AG09319 (cell line): ENCODE measurements around the gene PFKFB3.

Source experiments
- DNase-seq: peaks from one replicate; pipeline ENCODE4 v3.0.0-alpha.2; 2010; ENCODE audit warnings: low read depth; ENCODE audit errors: extremely low read depth
- TF ChIP-seq, protein P1 (sequence below): IDR thresholded peaks from 2 replicates; pipeline ENCODE4 v1.5.1; 2011; ENCODE audit warnings: low read depth, mild to moderate bottlenecking, inconsistent platforms, low read length, moderate library complexity

Gene PFKFB3

DNA sequence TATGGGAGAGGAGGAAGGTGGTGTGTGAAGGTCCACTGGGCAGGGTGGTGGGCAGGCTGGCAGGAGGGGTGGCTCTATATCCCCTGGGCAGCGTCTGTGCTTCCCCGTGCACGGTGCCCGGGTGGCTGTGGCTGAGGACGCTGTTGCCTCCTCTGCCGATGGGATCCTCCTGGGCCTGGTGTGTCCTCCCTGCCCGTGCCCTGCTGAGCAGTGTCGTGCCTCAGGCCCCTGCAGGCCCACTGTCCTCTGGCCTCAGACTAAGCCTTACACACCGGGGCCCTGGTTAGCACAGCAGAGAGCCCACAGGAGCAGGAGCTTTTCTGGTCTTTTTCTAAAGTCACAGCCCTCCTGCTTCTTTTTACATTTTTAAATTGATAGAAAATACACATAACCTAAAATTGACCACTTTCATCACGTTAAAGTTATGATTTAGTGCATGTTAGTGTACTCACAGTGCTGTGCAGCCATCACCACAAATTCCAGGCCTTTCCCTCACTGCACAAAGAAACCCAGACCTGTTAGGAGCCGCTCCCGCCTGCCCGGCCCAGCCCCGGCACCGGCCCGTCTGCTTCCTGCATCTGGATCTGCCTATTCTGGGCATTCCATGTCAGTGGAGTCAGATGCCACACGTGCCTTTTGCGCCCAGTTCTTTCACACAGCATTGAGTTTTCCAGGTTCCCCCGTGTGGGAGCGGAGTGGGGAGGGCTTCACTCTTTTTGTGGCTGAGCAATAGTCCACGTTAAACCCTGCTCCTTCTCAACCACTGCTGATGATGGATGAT is 19.4 kb downstream of the PFKFB3 start:
- no peak for DNase-seq
- TF ChIP-seq, protein P1, sequence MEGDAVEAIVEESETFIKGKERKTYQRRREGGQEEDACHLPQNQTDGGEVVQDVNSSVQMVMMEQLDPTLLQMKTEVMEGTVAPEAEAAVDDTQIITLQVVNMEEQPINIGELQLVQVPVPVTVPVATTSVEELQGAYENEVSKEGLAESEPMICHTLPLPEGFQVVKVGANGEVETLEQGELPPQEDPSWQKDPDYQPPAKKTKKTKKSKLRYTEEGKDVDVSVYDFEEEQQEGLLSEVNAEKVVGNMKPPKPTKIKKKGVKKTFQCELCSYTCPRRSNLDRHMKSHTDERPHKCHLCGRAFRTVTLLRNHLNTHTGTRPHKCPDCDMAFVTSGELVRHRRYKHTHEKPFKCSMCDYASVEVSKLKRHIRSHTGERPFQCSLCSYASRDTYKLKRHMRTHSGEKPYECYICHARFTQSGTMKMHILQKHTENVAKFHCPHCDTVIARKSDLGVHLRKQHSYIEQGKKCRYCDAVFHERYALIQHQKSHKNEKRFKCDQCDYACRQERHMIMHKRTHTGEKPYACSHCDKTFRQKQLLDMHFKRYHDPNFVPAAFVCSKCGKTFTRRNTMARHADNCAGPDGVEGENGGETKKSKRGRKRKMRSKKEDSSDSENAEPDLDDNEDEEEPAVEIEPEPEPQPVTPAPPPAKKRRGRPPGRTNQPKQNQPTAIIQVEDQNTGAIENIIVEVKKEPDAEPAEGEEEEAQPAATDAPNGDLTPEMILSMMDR: no peak

DNA sequence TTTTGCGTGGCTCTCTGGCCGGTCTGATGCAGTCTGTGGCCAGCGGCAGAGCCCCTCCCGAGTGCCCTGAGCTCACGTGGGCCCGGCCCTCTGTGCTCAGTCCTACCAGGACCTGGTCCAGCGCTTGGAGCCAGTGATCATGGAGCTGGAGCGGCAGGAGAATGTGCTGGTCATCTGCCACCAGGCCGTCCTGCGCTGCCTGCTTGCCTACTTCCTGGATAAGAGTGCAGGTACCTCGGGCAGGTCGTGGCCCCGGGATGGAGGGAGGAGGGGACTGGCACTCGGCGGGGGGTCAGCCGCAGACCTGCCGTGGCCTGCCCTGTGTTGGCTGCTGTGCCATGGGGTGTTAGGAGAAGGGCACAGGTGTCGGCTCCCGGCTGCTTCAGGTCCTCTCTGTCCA is 20.0 kb downstream of the PFKFB3 start:
- no peak for DNase-seq
- TF ChIP-seq, protein P1: no peak

DNA sequence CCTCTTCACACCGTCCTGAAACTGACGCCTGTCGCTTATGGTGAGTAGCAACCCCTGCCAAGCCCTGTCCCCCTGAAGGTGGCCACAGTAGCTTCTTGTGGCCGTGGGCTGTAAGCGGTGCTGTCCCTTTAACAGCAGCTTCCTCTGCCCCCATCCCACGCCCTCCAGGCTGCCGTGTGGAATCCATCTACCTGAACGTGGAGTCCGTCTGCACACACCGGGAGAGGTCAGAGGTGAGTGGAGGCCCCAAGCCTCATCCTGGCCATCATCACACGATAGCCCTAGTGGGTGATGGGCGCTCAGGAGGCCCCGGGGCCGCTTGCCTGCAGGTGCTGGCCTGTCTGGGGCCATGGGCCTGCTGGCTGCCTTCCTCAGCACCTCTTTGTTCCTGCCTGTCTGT is 21.2 kb downstream of the PFKFB3 start:
- TF ChIP-seq, protein P1: no peak
- no peak for DNase-seq

DNA sequence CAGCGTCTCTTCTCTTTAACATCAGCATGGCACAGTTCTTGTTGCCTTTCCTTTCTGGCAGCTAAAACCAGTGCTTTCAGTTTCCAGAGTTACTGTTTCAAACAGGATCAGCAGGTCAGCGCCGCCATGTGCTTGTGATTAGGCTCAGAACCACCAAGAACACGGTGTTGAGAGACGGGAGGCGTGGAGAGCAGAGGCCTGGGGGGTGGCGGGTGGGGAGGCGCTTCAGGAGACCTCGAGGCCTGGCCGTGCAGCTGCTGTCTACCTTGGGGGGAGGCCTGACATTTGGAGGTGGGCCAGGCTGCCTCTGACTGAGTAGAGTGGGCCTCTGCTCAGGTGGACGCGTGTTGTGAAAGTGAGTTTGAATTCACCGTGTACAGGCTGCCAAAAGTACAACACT is 22.0 kb downstream of the PFKFB3 start:
- DNase-seq: no peak
- TF ChIP-seq, protein P1: no peak

DNA sequence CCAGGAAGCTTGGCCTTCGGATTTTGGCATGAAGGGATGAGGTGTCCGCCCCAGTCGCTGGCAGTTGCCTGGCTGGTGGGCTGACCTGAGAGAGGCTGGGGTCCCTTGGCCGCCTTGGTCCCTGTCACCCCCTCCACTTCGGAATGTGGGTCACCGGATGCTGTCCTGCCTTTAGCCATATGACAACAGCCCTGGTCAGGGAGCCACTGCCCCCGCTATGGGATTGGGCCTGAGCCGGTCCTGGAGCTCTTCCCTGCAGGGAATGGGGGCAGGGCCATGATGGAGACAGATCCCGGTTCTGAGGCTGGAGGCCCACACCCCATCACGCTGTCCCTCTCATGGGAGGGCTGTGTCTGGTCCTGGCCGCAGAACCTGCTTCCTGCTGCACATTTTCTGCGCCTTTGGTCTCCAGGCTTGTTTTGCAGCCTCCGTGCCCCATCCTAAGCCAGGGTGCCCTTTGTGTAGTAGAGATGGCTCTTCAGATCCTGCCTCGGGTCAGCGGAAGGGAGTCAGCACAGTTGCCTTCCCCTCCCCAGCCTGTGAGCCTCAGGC is 22.6 kb downstream of the PFKFB3 start:
- TF ChIP-seq, protein P1: no peak

DNA sequence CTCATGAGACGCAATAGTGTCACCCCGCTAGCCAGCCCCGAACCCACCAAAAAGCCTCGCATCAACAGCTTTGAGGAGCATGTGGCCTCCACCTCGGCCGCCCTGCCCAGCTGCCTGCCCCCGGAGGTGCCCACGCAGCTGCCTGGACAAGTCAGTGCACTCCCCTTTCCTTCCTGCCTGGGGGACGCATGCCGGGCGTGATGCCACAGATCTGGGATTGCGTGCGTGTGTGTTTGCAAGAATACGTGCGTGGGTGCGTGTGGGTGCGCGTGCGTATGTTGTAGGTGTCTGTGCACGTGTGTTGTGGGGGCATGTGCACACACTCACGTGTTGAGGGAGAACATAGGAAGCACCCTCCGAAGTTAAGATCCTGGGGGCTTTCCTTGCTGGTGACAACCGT is 23.5 kb downstream of the PFKFB3 start:
- TF ChIP-seq, protein P1: no peak
- DNase-seq: no peak

More for the DNA sequence above, 22.6 kb downstream of the PFKFB3 start:
- no peak for DNase-seq

DNA sequence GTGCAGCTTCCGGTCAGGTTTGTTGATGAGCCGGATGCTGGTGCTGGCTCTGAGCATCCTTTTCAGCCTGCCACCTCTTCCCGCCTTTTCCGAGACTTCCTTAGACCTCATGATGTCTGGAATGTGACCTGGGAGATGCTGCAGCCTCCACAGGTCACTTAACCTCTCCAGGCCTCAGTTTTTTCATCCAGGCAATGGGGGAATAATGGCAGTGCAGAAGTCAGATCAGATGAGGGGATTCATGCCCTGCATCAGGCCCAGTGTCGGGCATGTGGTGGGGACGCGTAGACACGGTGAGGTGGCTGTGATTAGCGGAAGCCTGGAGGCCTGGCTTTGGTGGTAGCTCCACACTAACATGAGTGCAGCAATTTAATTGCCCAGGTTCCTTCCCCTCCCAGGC is 24.6 kb downstream of the PFKFB3 start:
- DNase-seq: no peak
- TF ChIP-seq, protein P1: no peak
